WI38 (cell line): ENCODE measurements around the gene SCN4B.

Experiments used
- H3K4me3 ChIP-seq: 2 replicates; pipeline ENCODE4 v1.5.1; 2011; ENCODE audit warnings: low read depth, mild to moderate bottlenecking, control low read depth, low read length
- TF ChIP-seq, protein P1 (sequence below): IDR thresholded peaks from 2 replicates; pipeline ENCODE4 v1.5.1; 2012; ENCODE audit warnings: low read depth, mild to moderate bottlenecking, control low read depth, low read length

SCN4B gene

GRCh38 chr11:118155776-118156530 is 3.3 kb upstream of the SCN4B start:
- H3K4me3 ChIP-seq, result no peak overlapping the region
- TF ChIP-seq, protein P1, sequence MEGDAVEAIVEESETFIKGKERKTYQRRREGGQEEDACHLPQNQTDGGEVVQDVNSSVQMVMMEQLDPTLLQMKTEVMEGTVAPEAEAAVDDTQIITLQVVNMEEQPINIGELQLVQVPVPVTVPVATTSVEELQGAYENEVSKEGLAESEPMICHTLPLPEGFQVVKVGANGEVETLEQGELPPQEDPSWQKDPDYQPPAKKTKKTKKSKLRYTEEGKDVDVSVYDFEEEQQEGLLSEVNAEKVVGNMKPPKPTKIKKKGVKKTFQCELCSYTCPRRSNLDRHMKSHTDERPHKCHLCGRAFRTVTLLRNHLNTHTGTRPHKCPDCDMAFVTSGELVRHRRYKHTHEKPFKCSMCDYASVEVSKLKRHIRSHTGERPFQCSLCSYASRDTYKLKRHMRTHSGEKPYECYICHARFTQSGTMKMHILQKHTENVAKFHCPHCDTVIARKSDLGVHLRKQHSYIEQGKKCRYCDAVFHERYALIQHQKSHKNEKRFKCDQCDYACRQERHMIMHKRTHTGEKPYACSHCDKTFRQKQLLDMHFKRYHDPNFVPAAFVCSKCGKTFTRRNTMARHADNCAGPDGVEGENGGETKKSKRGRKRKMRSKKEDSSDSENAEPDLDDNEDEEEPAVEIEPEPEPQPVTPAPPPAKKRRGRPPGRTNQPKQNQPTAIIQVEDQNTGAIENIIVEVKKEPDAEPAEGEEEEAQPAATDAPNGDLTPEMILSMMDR, result no peak

GRCh38 chr11:118154641-118155040 is 2.0 kb upstream of the SCN4B start:
- TF ChIP-seq, protein P1, result no peak
- H3K4me3 ChIP-seq, result no peak overlapping the region

GRCh38 chr11:118153976-118154375 is 1.4 kb upstream of the SCN4B start:
- no peak overlapping the region for H3K4me3 ChIP-seq
- TF ChIP-seq, protein P1, result no peak

- no peak overlapping the region; the same call in 1 of the 2 replicates for H3K4me3 ChIP-seq
- TF ChIP-seq, protein P1, result no peak
These were observed 893 bp upstream of the SCN4B start for GRCh38 chr11:118153516-118153915.

GRCh38 chr11:118152020-118152551 is 537 bp downstream of the SCN4B start:
- H3K4me3 ChIP-seq, result no peak overlapping the region
- TF ChIP-seq, protein P1, result no peak

DNA sequence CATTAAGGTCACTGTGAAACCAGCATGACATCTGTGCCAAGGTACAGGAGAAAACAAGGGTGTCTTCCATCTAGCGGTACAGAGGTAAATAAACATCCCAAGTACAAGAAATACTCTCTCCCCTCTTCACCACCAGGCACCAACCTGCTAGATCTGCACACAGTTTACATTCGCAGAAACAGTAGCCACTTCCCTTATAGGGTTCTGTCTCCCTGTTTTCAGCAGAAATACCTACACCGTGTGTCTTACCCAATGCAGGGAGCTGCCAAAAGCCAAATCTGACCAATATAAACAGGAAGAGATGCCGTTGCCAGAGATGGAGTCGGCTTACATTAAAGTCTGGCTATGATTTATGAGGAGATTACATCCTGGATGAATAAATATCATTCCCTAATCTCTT is 1.2 kb downstream of the SCN4B start:
- TF ChIP-seq, protein P1, result no peak
- no peak overlapping the region for H3K4me3 ChIP-seq

DNA sequence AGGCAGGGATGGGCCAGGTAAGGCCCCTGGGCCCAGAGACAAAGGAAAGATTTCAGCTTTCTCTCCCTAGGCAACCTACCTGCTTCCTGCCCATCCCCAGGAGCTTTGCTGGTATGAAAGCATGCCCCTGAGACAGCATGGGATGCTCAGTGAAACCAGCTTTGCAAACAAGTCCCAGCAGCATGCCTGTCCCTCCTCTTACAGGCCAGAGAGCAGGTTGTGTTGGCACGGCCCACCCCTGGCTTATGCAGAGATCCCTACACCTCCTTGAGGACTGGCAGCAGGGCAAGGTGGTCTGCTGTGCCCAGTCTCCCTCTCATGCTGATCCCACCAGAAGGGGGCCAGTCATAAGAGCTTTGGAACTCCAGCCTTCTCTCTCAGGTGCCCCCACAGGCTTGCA is 3.1 kb downstream of the SCN4B start:
- no peak overlapping the region for H3K4me3 ChIP-seq
- TF ChIP-seq, protein P1, result no peak
